Naive B cell (primary cell): Measurements from ENCODE around the gene OR5H15. TPM values are rescaled to one million over a fixed set of nuclear protein-coding genes. Genes with fewer than 3 reads are reported as not detected.
"Not testable (repeated sequence)": the region's sequence is repeated elsewhere in the genome, so short reads cannot be mapped to it uniquely, and the experiment has no call there.

Experiments used
- ATAC-seq, 2 donors: fragments of 150-1000 bp; cut with Tn5 transposase; 2 replicates each; pipeline ENCODE4 v1.10.0; 2021; ENCODE audit warnings: low read depth in 2 of 2, mild to moderate bottlenecking in 2 of 2, moderate library complexity in 2 of 2
- DNase-seq: peaks from one replicate; pipeline ENCODE4 v3.0.0; 2022
- H3K27ac Mint-ChIP-seq, 6 donors: one replicate each; pipeline ENCODE4 v1.8.0; 2020 to 2022; ENCODE audit warnings: mild to moderate bottlenecking in 6 of 6, mixed read lengths in 6 of 6, moderate library complexity in 5 of 6, inconsistent platforms in 2 of 6
- H3K27me3 Mint-ChIP-seq, 3 donors: one replicate each; pipeline ENCODE4 v1.8.0; 2021 to 2022; ENCODE audit warnings: mixed read lengths in 3 of 3, mild to moderate bottlenecking in 1 of 3
- H3K36me3 Mint-ChIP-seq, 2 donors: one replicate each; pipeline ENCODE4 v1.8.0; 2020 to 2022; ENCODE audit warnings: mixed read lengths in 2 of 2, inconsistent platforms in 1 of 2, mild to moderate bottlenecking in 1 of 2
- H3K4me1 Mint-ChIP-seq, 3 donors: one replicate each; pipeline ENCODE4 v1.8.0; 2020 to 2022; ENCODE audit warnings: mixed read lengths in 3 of 3, inconsistent platforms in 1 of 3, mild to moderate bottlenecking in 1 of 3, moderate library complexity in 1 of 3
- H3K4me3 Mint-ChIP-seq, 8 donors: one replicate each; pipeline ENCODE4 v1.8.0; 2020 to 2022; ENCODE audit warnings: mild to moderate bottlenecking in 8 of 8, mixed read lengths in 8 of 8, moderate library complexity in 8 of 8, inconsistent platforms in 2 of 8
- H3K9me3 Mint-ChIP-seq, 7 donors: one replicate each; pipeline ENCODE4 v1.8.0; 2020 to 2022; ENCODE audit warnings: mixed read lengths in 7 of 7, mild to moderate bottlenecking in 5 of 7, inconsistent platforms in 2 of 7, moderate library complexity in 1 of 7
- polyA plus RNA-seq, 6 donors: library from polyadenylated mRNA; unstranded; fragments of 300-500 nt; fragmentation: Illumina TruSeq; gene quantifications; one replicate each; pipeline ENCODE4 v1.2.3, GENCODE V29; 2021; ENCODE audit warnings: low read depth in 6 of 6

Gene OR5H15
- not detected for polyA plus RNA-seq

- Mint-ChIP-seq H3K4me3 (no peak within 1 kb of the TSS), H3K27ac (no peak within 1 kb of the TSS), H3K4me1 (no peaks in the 10 kb centered on the region), H3K9me3 (peaks cover 0 to 6% (median 2%) of the 10 kb centered on the region in 7 donors), H3K27me3 (no peaks in the 10 kb centered on the region), H3K36me3 (no peaks in the 10 kb centered on the region)
- no peak for DNase-seq
- ATAC-seq, result no peak
Measured at GRCh38 chr3:98166396-98166795, at the start of gene OR5H15. TSS of gene OR5H15 (plus strand) at chr3:98166696. CDS start at chr3:98168700, 2,004 bp downstream.

GRCh38 chr3:98130421-98130820, 36.1 kb upstream of the OR5H15 start, which contains the start of gene OR5H1:
TSS of gene OR5H1 (plus strand) at chr3:98130721. CDS start at chr3:98132698, 1,977 bp downstream.
- H3K4me1 Mint-ChIP-seq, result no peaks in the 10 kb centered on the region
- H3K4me3 Mint-ChIP-seq, result no peak within 1 kb of the TSS
- H3K27me3 Mint-ChIP-seq, result peaks cover 0 to 4% (median 0%) of the 10 kb centered on the region in 3 donors

GRCh38 chr3:98136631-98137030, 29.9 kb upstream of the OR5H15 start:
- DNase-seq (no peak), ATAC-seq (no peak)
- Mint-ChIP-seq H3K4me3 (no peak overlapping the region), H3K36me3 (no peaks in the 10 kb centered on the region), H3K27me3 (peaks cover 0 to 4% (median 0%) of the 10 kb centered on the region in 3 donors), H3K9me3 (peaks cover 0 to 4% (median 0%) of the 10 kb centered on the region in 7 donors), H3K27ac (no peak overlapping the region), H3K4me1 (no peaks in the 10 kb centered on the region)

More at GRCh38 chr3:98130421-98130820, 36.1 kb upstream of the OR5H15 start, which contains the start of gene OR5H1:
- no peak within 1 kb of the TSS for H3K27ac Mint-ChIP-seq
- peaks cover 0 to 10% (median 5%) of the 10 kb centered on the region in 7 donors for H3K9me3 Mint-ChIP-seq
- ATAC-seq, result no peak
- no peaks in the 10 kb centered on the region for H3K36me3 Mint-ChIP-seq
- DNase-seq, result no peak

- not testable (repeated sequence) for H3K36me3 Mint-ChIP-seq, H3K27me3 Mint-ChIP-seq, H3K27ac Mint-ChIP-seq, H3K9me3 Mint-ChIP-seq, H3K4me3 Mint-ChIP-seq, DNase-seq, H3K4me1 Mint-ChIP-seq, ATAC-seq
Measured at GRCh38 chr3:98137826-98138557, 28.5 kb upstream of the OR5H15 start.

- no peak overlapping the region for H3K4me3 Mint-ChIP-seq
- no peaks in the 10 kb centered on the region for H3K4me1 Mint-ChIP-seq
- H3K27ac Mint-ChIP-seq, result no peak overlapping the region
- no peaks in the 10 kb centered on the region for H3K27me3 Mint-ChIP-seq
- H3K36me3 Mint-ChIP-seq, result no peaks in the 10 kb centered on the region
- DNase-seq (no peak), ATAC-seq (no peak)
- H3K9me3 Mint-ChIP-seq, result peaks cover 0 to 6% (median 0%) of the 10 kb centered on the region in 7 donors
Measured at GRCh38 chr3:98140531-98140930, 26.0 kb upstream of the OR5H15 start.

GRCh38 chr3:98147179-98147578, 19.3 kb upstream of the OR5H15 start, which contains the start of gene OR5H14:
TSS of gene OR5H14 (plus strand) at chr3:98147479. CDS start at chr3:98149386, 1,907 bp downstream.
- H3K27ac Mint-ChIP-seq, result no peak within 1 kb of the TSS
- ATAC-seq, result no peak
- H3K4me3 Mint-ChIP-seq, result no peak within 1 kb of the TSS
- no peaks in the 10 kb centered on the region for H3K4me1 Mint-ChIP-seq
- H3K36me3 Mint-ChIP-seq, result no peaks in the 10 kb centered on the region
- DNase-seq, result no peak
- no peaks in the 10 kb centered on the region for H3K27me3 Mint-ChIP-seq
- peaks cover under 1 to 11% (median 4%) of the 10 kb centered on the region in 7 donors for H3K9me3 Mint-ChIP-seq

- DNase-seq (no peak), ATAC-seq (no peak)
- no peaks in the 10 kb centered on the region for H3K36me3 Mint-ChIP-seq
- no peak overlapping the region for H3K27ac Mint-ChIP-seq
- no peak overlapping the region for H3K4me3 Mint-ChIP-seq
- no peaks in the 10 kb centered on the region for H3K27me3 Mint-ChIP-seq
- H3K4me1 Mint-ChIP-seq, result no peaks in the 10 kb centered on the region
- H3K9me3 Mint-ChIP-seq, result peaks cover 0 to 15% (median 4%) of the 10 kb centered on the region in 7 donors
Measured at GRCh38 chr3:98148751-98149150, 17.7 kb upstream of the OR5H15 start.

GRCh38 chr3:98149456-98149855, 17.0 kb upstream of the OR5H15 start:
- not testable (repeated sequence) for ATAC-seq, H3K27ac Mint-ChIP-seq, H3K4me3 Mint-ChIP-seq, DNase-seq, H3K36me3 Mint-ChIP-seq, H3K4me1 Mint-ChIP-seq, H3K27me3 Mint-ChIP-seq
- peaks cover 0 to 15% (median 4%) of the 10 kb centered on the region in 7 donors for H3K9me3 Mint-ChIP-seq

GRCh38 chr3:98151241-98151640, 15.3 kb upstream of the OR5H15 start:
- H3K27me3 Mint-ChIP-seq, result no peaks in the 10 kb centered on the region
- no peak for DNase-seq
- no peak overlapping the region for H3K27ac Mint-ChIP-seq
- H3K36me3 Mint-ChIP-seq, result no peaks in the 10 kb centered on the region
- no peak overlapping the region for H3K4me3 Mint-ChIP-seq
- no peaks in the 10 kb centered on the region for H3K4me1 Mint-ChIP-seq
- ATAC-seq, result no peak
- H3K9me3 Mint-ChIP-seq, result peaks cover 0 to 15% (median 4%) of the 10 kb centered on the region in 7 donors

GRCh38 chr3:98171071-98171470, 4.6 kb downstream of the OR5H15 start:
- no peaks in the 10 kb centered on the region for H3K27me3 Mint-ChIP-seq
- H3K27ac Mint-ChIP-seq, result no peak overlapping the region
- peaks cover 0 to 12% (median 4%) of the 10 kb centered on the region in 7 donors for H3K9me3 Mint-ChIP-seq
- H3K4me3 Mint-ChIP-seq, result no peak overlapping the region
- no peaks in the 10 kb centered on the region for H3K4me1 Mint-ChIP-seq
- no peak for ATAC-seq
- no peak for DNase-seq
- H3K36me3 Mint-ChIP-seq, result no peaks in the 10 kb centered on the region

GRCh38 chr3:98172621-98173020, 6.1 kb downstream of the OR5H15 start:
- no peak overlapping the region for H3K27ac Mint-ChIP-seq

GRCh38 chr3:98180319-98180890, 13.9 kb downstream of the OR5H15 start:
- peaks cover 0 to 3% (median 0%) of the 10 kb centered on the region in 7 donors for H3K9me3 Mint-ChIP-seq
- no peaks in the 10 kb centered on the region for H3K27me3 Mint-ChIP-seq
- no peak overlapping the region for H3K27ac Mint-ChIP-seq

More at GRCh38 chr3:98172621-98173020, 6.1 kb downstream of the OR5H15 start:
- H3K27me3 Mint-ChIP-seq, result no peaks in the 10 kb centered on the region
- ATAC-seq (no peak), DNase-seq (no peak)
- H3K4me3 Mint-ChIP-seq, result no peak overlapping the region
- no peaks in the 10 kb centered on the region for H3K36me3 Mint-ChIP-seq
- H3K4me1 Mint-ChIP-seq, result no peaks in the 10 kb centered on the region
- H3K9me3 Mint-ChIP-seq, result peaks cover 0 to 12% (median 4%) of the 10 kb centered on the region in 7 donors

GRCh38 chr3:98182196-98182595, 15.7 kb downstream of the OR5H15 start:
- Mint-ChIP-seq H3K4me1 (no peaks in the 10 kb centered on the region), H3K27me3 (no peaks in the 10 kb centered on the region), H3K27ac (no peak overlapping the region), H3K4me3 (no peak overlapping the region), H3K9me3 (no peaks in the 10 kb centered on the region), H3K36me3 (no peaks in the 10 kb centered on the region)
- ATAC-seq, result no peak
- no peak for DNase-seq

More at GRCh38 chr3:98180319-98180890, 13.9 kb downstream of the OR5H15 start:
- H3K36me3 Mint-ChIP-seq, result no peaks in the 10 kb centered on the region
- no peaks in the 10 kb centered on the region for H3K4me1 Mint-ChIP-seq
- no peak overlapping the region for H3K4me3 Mint-ChIP-seq
- ATAC-seq (no peak), DNase-seq (no peak)

- H3K36me3 Mint-ChIP-seq, result no peaks in the 10 kb centered on the region
- no peaks in the 10 kb centered on the region for H3K27me3 Mint-ChIP-seq
- no peaks in the 10 kb centered on the region for H3K4me1 Mint-ChIP-seq
- H3K9me3 Mint-ChIP-seq, result peaks cover 0 to 5% (median 0%) of the 10 kb centered on the region in 7 donors
- no peak for DNase-seq
- ATAC-seq, result no peak
- no peak overlapping the region for H3K4me3 Mint-ChIP-seq
- no peak overlapping the region for H3K27ac Mint-ChIP-seq
Measured at GRCh38 chr3:98185180-98185579, 18.7 kb downstream of the OR5H15 start.
